Neural progenitor cell (in vitro differentiated cells): ENCODE data around the gene RELL1. TPM values are rescaled to one million over a fixed set of nuclear protein-coding genes. Genes with fewer than 3 reads are reported as not detected.

Experiments used
- DNase-seq: peaks from one replicate; pipeline ENCODE4 v3.0.0-alpha.2; 2016; ENCODE audit warnings: low spot score
- H2AFZ ChIP-seq: fragments of 200-600 bp; sonication (generic); replicated peaks from 2 replicates; pipeline ENCODE4 v1.6.1; 2016; ENCODE audit warnings: antibody characterized with exemption
- H3F3A ChIP-seq: fragments of 200-600 bp; sonication (generic); 2 replicates; pipeline ENCODE4 v1.6.1; 2016; ENCODE audit warnings: antibody characterized with exemption, low read depth
- H3K27ac ChIP-seq: fragments of 200-600 bp; sonication (generic); 2 replicates; pipeline ENCODE4 v1.5.1; 2016; ENCODE audit warnings: mild to moderate bottlenecking
- H3K27me3 ChIP-seq: fragments of 200-600 bp; sonication (generic); 2 replicates; pipeline ENCODE4 v1.6.1; 2016; ENCODE audit warnings: mild to moderate bottlenecking, moderate library complexity
- H3K36me3 ChIP-seq: fragments of 200-600 bp; sonication (generic); 2 replicates; pipeline ENCODE4 v1.5.1; 2016
- H3K4me1 ChIP-seq: fragments of 200-600 bp; sonication (generic); 2 replicates; pipeline ENCODE4 v1.6.1; 2016; ENCODE audit warnings: mixed run types
- H3K4me2 ChIP-seq: fragments of 200-600 bp; sonication (generic); 2 replicates; pipeline ENCODE4 v1.6.1; 2016
- H3K4me3 ChIP-seq: fragments of 200-600 bp; sonication (generic); 2 replicates; pipeline ENCODE4 v1.5.1; 2016
- H3K79me2 ChIP-seq: fragments of 200-600 bp; sonication (generic); 2 replicates; pipeline ENCODE4 v1.6.1; 2016; ENCODE audit warnings: low read depth
- H3K9ac ChIP-seq: fragments of 200-600 bp; sonication (generic); 2 replicates; pipeline ENCODE4 v1.6.1; 2016
- H3K9me3 ChIP-seq: fragments of 200-600 bp; sonication (generic); 2 replicates; pipeline ENCODE4 v1.5.1; 2016; ENCODE audit warnings: low read depth
- H4K20me1 ChIP-seq: fragments of 200-600 bp; sonication (generic); 2 replicates; pipeline ENCODE4 v1.6.1; 2016; ENCODE audit warnings: low read depth
- H3K27ac Mint-ChIP-seq: 3 replicates; pipeline ENCODE4 v1.8.0; 2021; ENCODE audit warnings: mixed read lengths
- H3K27me3 Mint-ChIP-seq: 2 replicates; pipeline ENCODE4 v1.8.0; 2022; ENCODE audit warnings: low read depth, mild to moderate bottlenecking, inconsistent platforms, moderate library complexity, mixed read lengths; ENCODE audit not compliant: insufficient read depth
- H3K36me3 Mint-ChIP-seq: 3 replicates; pipeline ENCODE4 v1.8.0; 2021; ENCODE audit warnings: mixed read lengths
- H3K4me1 Mint-ChIP-seq: 3 replicates; pipeline ENCODE4 v1.8.0; 2021; ENCODE audit warnings: mixed read lengths
- H3K4me3 Mint-ChIP-seq: 3 replicates; pipeline ENCODE4 v1.8.0; 2021; ENCODE audit warnings: mild to moderate bottlenecking, moderate library complexity, mixed read lengths
- H3K9me3 Mint-ChIP-seq: 3 replicates; pipeline ENCODE4 v1.8.0; 2020; ENCODE audit warnings: mixed read lengths
- CTCF ChIP-seq: fragments of 200-600 bp; sonication (generic); IDR thresholded peaks from 2 replicates; pipeline ENCODE4 v1.5.1; 2017; ENCODE audit warnings: antibody characterized with exemption, mild to moderate bottlenecking
- EZH2 ChIP-seq: fragments of 200-600 bp; sonication (generic); IDR thresholded peaks from 2 replicates; pipeline ENCODE4 v1.6.1; 2017; ENCODE audit warnings: antibody characterized with exemption, mild to moderate bottlenecking, moderate library complexity
- EZH2phosphoT487 ChIP-seq: fragments of 200-600 bp; sonication (generic); IDR thresholded peaks from 2 replicates; pipeline ENCODE4 v1.6.1; 2017; ENCODE audit warnings: antibody characterized with exemption
- total RNA-seq: library from RNA; depleted of rRNA; stranded (reverse); fragments of >200 nt; gene quantifications from 2 replicates; pipeline ENCODE4 v1.2.3, GENCODE V29; 2015; ENCODE audit warnings: low replicate concordance

Gene RELL1
- total RNA-seq, 1 donor from 2014 or later, result 12.1 TPM

GRCh38 chr4:37605843-37606565 lies 80.2 kb downstream of the RELL1 start:
- no peak overlapping the region for H3K4me3 Mint-ChIP-seq

GRCh38 chr4:37604461-37604860 lies 81.7 kb downstream of the RELL1 start:
- no peak for TF ChIP-seq EZH2
- no peak for TF ChIP-seq EZH2phosphoT487
- TF ChIP-seq CTCF, result no peak
- Mint-ChIP-seq H3K4me1 (peaks cover 16% of the 10 kb centered on the region), H3K4me3 (no peak overlapping the region), H3K36me3 (peaks cover 11% of the 10 kb centered on the region), H3K27me3 (no peaks in the 10 kb centered on the region), H3K27ac (no peak overlapping the region), H3K9me3 (peaks cover 11% of the 10 kb centered on the region)
- Histone ChIP-seq H3K4me2 (no peak overlapping the region), H3K27ac (no peak overlapping the region), H3K9me3 (no peaks in the 10 kb centered on the region), H3K27me3 (no peaks in the 10 kb centered on the region), H3K4me3 (no peak overlapping the region), H3K79me2 (no peaks in the 10 kb centered on the region), H2AFZ (no peak overlapping the region), H3K9ac (no peak overlapping the region), H3K4me1 (no peaks in the 10 kb centered on the region), H3K36me3 (no peaks in the 10 kb centered on the region), H4K20me1 (no peaks in the 10 kb centered on the region), H3F3A (no peaks in the 10 kb centered on the region)
- DNase-seq, result no peak

More at GRCh38 chr4:37605843-37606565, 80.2 kb downstream of the RELL1 start:
- Histone ChIP-seq H4K20me1 (no peaks in the 10 kb centered on the region), H3K27ac (no peak overlapping the region), H3K4me1 (no peaks in the 10 kb centered on the region), H3K9ac (no peak overlapping the region), H3K36me3 (no peaks in the 10 kb centered on the region), H3K9me3 (no peaks in the 10 kb centered on the region), H2AFZ (no peak overlapping the region), H3F3A (no peaks in the 10 kb centered on the region), H3K4me3 (no peak overlapping the region), H3K79me2 (no peaks in the 10 kb centered on the region), H3K4me2 (no peak overlapping the region), H3K27me3 (no peaks in the 10 kb centered on the region)
- Mint-ChIP-seq H3K4me1 (peaks cover 16% of the 10 kb centered on the region), H3K36me3 (peaks cover 19% of the 10 kb centered on the region), H3K9me3 (peaks cover 12% of the 10 kb centered on the region), H3K27ac (no peak overlapping the region), H3K27me3 (no peaks in the 10 kb centered on the region)
- TF ChIP-seq EZH2 (no peak), EZH2phosphoT487 (no peak), CTCF (no peak)
- no peak for DNase-seq

GRCh38 chr4:37603711-37604110 lies 82.5 kb downstream of the RELL1 start:
- no peak for TF ChIP-seq EZH2phosphoT487
- no peak for TF ChIP-seq EZH2
- TF ChIP-seq CTCF, result no peak
- H3K4me3 Mint-ChIP-seq, result no peak overlapping the region
- H3K27me3 ChIP-seq, result no peaks in the 10 kb centered on the region
- no peaks in the 10 kb centered on the region for H3K36me3 ChIP-seq
- peaks cover 5% of the 10 kb centered on the region for H3K36me3 Mint-ChIP-seq
- H4K20me1 ChIP-seq, result no peaks in the 10 kb centered on the region
- no peaks in the 10 kb centered on the region for H3K4me1 ChIP-seq
- H2AFZ ChIP-seq, result no peak overlapping the region
- no peak overlapping the region for H3K27ac Mint-ChIP-seq
- H3K4me2 ChIP-seq, result no peak overlapping the region
- no peak overlapping the region for H3K4me3 ChIP-seq
- H3K9ac ChIP-seq, result no peak overlapping the region
- H3K27ac ChIP-seq, result no peak overlapping the region
- H3F3A ChIP-seq, result no peaks in the 10 kb centered on the region
- H3K9me3 ChIP-seq, result no peaks in the 10 kb centered on the region
- H3K4me1 Mint-ChIP-seq, result peaks cover 16% of the 10 kb centered on the region
- no peak for DNase-seq
- peaks cover 5% of the 10 kb centered on the region for H3K9me3 Mint-ChIP-seq
- H3K27me3 Mint-ChIP-seq, result no peaks in the 10 kb centered on the region
- H3K79me2 ChIP-seq, result no peaks in the 10 kb centered on the region
